Liver (tissue), 9 donors: Measurements from ENCODE around the gene IRAK3. TPM values are rescaled to one million over a fixed set of nuclear protein-coding genes. Genes with fewer than 3 reads are reported as not detected.

Source experiments
- DNase-seq: peaks from one replicate; pipeline ENCODE4 v3.0.0-alpha.2; 2017; ENCODE audit warnings: low spot score
- H3K27ac ChIP-seq, 2 donors: one replicate each; pipeline ENCODE4 v1.7.0; 2013; ENCODE audit warnings: inconsistent platforms in 2 of 2, low read length in 2 of 2, control low read depth in 1 of 2, low read depth in 1 of 2, mild to moderate bottlenecking in 1 of 2
- H3K27me3 ChIP-seq, 4 donors: one replicate each; pipeline versions ENCODE4 v1.6.1 to v1.7.0; 2013; ENCODE audit warnings: low read length in 3 of 4, inconsistent platforms in 1 of 4, mild to moderate bottlenecking in 1 of 4, moderate library complexity in 1 of 4; ENCODE audit not compliant: control insufficient read depth in 4 of 4, insufficient read depth in 4 of 4
- H3K36me3 ChIP-seq, 4 donors: one replicate each; pipeline versions ENCODE4 v1.6.1 to v1.7.0; 2013; ENCODE audit warnings: low read length in 3 of 4, mild to moderate bottlenecking in 3 of 4, low read depth in 1 of 4, moderate library complexity in 1 of 4; ENCODE audit not compliant: control insufficient read depth in 4 of 4, insufficient read depth in 3 of 4
- H3K4me1 ChIP-seq, 4 donors: one replicate each; pipeline versions ENCODE4 v1.6.1 to v1.7.0; 2013; ENCODE audit warnings: low read length in 3 of 4, mild to moderate bottlenecking in 3 of 4, moderate library complexity in 1 of 4; ENCODE audit not compliant: control insufficient read depth in 4 of 4, insufficient read depth in 4 of 4
- H3K4me3 ChIP-seq, 3 donors: one replicate each; pipeline versions ENCODE4 v1.6.1 to v1.7.0; 2013; ENCODE audit warnings: low read length in 3 of 3, control low read depth in 1 of 3, low read depth in 1 of 3, mild to moderate bottlenecking in 1 of 3
- H3K9ac ChIP-seq, 2 donors: one replicate each; pipeline ENCODE4 v1.7.0; 2013; ENCODE audit warnings: low read length in 2 of 2, mild to moderate bottlenecking in 2 of 2, moderate library complexity in 2 of 2, control low read depth in 1 of 2, low read depth in 1 of 2
- H3K9me3 ChIP-seq, 4 donors: one replicate each; pipeline versions ENCODE4 v1.6.1 to v1.7.0; 2013; ENCODE audit warnings: low read length in 3 of 4; ENCODE audit not compliant: control insufficient read depth in 4 of 4
- ATF3 ChIP-seq: IDR thresholded peaks from 2 replicates; pipeline ENCODE4 v1.6.1; 2016; ENCODE audit warnings: antibody characterized with exemption
- CTCF ChIP-seq: fragments of 150-350 bp; IDR thresholded peaks from 2 replicates; pipeline ENCODE4 v1.5.1; 2017; ENCODE audit warnings: improper control_type of control experiment, low read depth, low read length; ENCODE audit not compliant: missing input control
- EGR1 ChIP-seq, 2 donors: IDR thresholded peaks; 2 replicates each; pipeline ENCODE4 v1.6.1; 2016 to 2018; ENCODE audit warnings: antibody characterized with exemption in 2 of 2, low read depth in 2 of 2
- FOXA1 ChIP-seq: IDR thresholded peaks from 2 replicates; pipeline ENCODE4 v1.6.1; 2016; ENCODE audit warnings: antibody characterized with exemption
- FOXA2 ChIP-seq: IDR thresholded peaks from 2 replicates; pipeline ENCODE4 v1.6.1; 2016; ENCODE audit warnings: antibody characterized with exemption
- GABPA ChIP-seq, 2 donors: IDR thresholded peaks in 1 of 2; conservative IDR thresholded peaks in 1 of 2; 2 replicates each; pipeline ENCODE4 v1.6.1; 2016; ENCODE audit warnings: antibody characterized with exemption in 2 of 2, mild to moderate bottlenecking in 1 of 2, moderate library complexity in 1 of 2
- HNF4A ChIP-seq, 2 donors: conservative IDR thresholded peaks; 2 replicates each; pipeline ENCODE4 v1.6.1; 2016; ENCODE audit warnings: antibody characterized with exemption in 2 of 2, mild to moderate bottlenecking in 2 of 2
- HNF4G ChIP-seq: IDR thresholded peaks from 2 replicates; pipeline ENCODE4 v1.6.1; 2016; ENCODE audit warnings: antibody characterized with exemption
- JUND ChIP-seq, 2 donors: IDR thresholded peaks; 2 replicates each; pipeline ENCODE4 v1.6.1; 2016; ENCODE audit warnings: antibody characterized with exemption in 2 of 2
- MAX ChIP-seq: IDR thresholded peaks from 2 replicates; pipeline ENCODE4 v1.6.1; 2016; ENCODE audit warnings: antibody characterized with exemption
- NR2F2 ChIP-seq: IDR thresholded peaks from 2 replicates; pipeline ENCODE4 v1.6.1; 2016; ENCODE audit warnings: antibody characterized with exemption
- RAD21 ChIP-seq, 2 donors: IDR thresholded peaks; 2 replicates each; pipeline ENCODE4 v1.6.1; 2016; ENCODE audit warnings: antibody characterized with exemption in 2 of 2, mild to moderate bottlenecking in 2 of 2
- REST ChIP-seq: IDR thresholded peaks from 2 replicates; pipeline ENCODE4 v1.6.1; 2016; ENCODE audit warnings: antibody characterized with exemption, mild to moderate bottlenecking
- RXRA ChIP-seq, 2 donors: IDR thresholded peaks; 2 replicates each; pipeline ENCODE4 v1.6.1; 2017 to 2018; ENCODE audit warnings: antibody characterized with exemption in 2 of 2, mild to moderate bottlenecking in 1 of 2
- SP1 ChIP-seq: IDR thresholded peaks from 2 replicates; pipeline ENCODE4 v1.6.1; 2018; ENCODE audit warnings: antibody characterized with exemption, mild to moderate bottlenecking
- TAF1 ChIP-seq: conservative IDR thresholded peaks from 2 replicates; pipeline ENCODE4 v1.6.1; 2016; ENCODE audit warnings: antibody characterized with exemption, mild to moderate bottlenecking
- YY1 ChIP-seq: IDR thresholded peaks from 2 replicates; pipeline ENCODE4 v1.6.1; 2016; ENCODE audit warnings: antibody characterized with exemption, mild to moderate bottlenecking
- ZBTB33 ChIP-seq: IDR thresholded peaks from 2 replicates; pipeline ENCODE4 v1.6.1; 2016; ENCODE audit warnings: antibody characterized with exemption
- WGBS: extraction: QIAGEN DNeasy Blood & Tissue Kit; methylation state at CpG from one replicate; pipeline ENCODE4 v1.1.7; 2013; 5-methylcytosine and 5-hydroxymethylcytosine counted together
- polyA plus RNA-seq, 2 donors: library from polyadenylated mRNA; stranded (reverse) in 1 of 2; unstranded in 1 of 2; fragments of 200-250 nt in 1 of 2; fragments of >200 nt in 1 of 2; fragmentation: Nextera tagmentation in 1 of 2; extraction: Ambion mirVana in 1 of 2; gene quantifications; one replicate each; pipeline versions ENCODE4 v1.2.1 to v1.2.3, GENCODE V29; 2013 to 2015
- total RNA-seq, 2 donors: library from RNA; depleted of rRNA; stranded (reverse); fragments of >200 nt; gene quantifications; one replicate each; pipeline ENCODE4 v1.2.3, GENCODE V29; 2014
- donor health status: healthy.
- donor health status: healthy.
- donor health status: healthy.
- donor health status: healthy.
- donor health status: healthy.

The IRAK3 gene
- total and polyA plus RNA-seq, 4 donors, result 1.1 to 8.6 (median 3.5) TPM

- TF ChIP-seq REST, result no peak
- no peak for TF ChIP-seq NR2F2
- TF ChIP-seq EGR1 (IDR thresholded peaks at IDR 0.05; ENCODE audit: low read depth in 2 of 2), result no peak
- TF ChIP-seq RAD21 (IDR thresholded peaks at IDR 0.05), result no peak
Measured at GRCh38 chr12:66168410-66168809, 20.6 kb upstream of the IRAK3 start (continued).

GRCh38 chr12:66169221-66170170 is 19.5 kb upstream of the IRAK3 start, which contains the start of gene TMBIM4:
Gene TMBIM4 (minus strand): TSS chr12:66169996. CDS start chr12:66169951, 45 bp downstream.
- Histone ChIP-seq H3K27me3 (no peaks in the 10 kb centered on the region), H3K4me1 (peaks cover 2 to 12% (median 7%) of the 10 kb centered on the region in 4 donors), H3K9me3 (peaks cover 0 to 3% (median 0%) of the 10 kb centered on the region in 4 donors), H3K36me3 (no peaks in the 10 kb centered on the region), H3K4me3 (peak within 1 kb of the TSS; percentile 83 to 99 (median 91)), H3K27ac (peak within 1 kb of the TSS; percentile 97 to 99), H3K9ac (peak within 1 kb of the TSS; percentile 21 to 70)
- peak; percentile 83 for DNase-seq
- under 1% methylated on average over 67 of the region's 67 CpGs for WGBS
- TF ChIP-seq JUND (IDR thresholded peaks at IDR 0.05) (peak; percentile 7 to 11), HNF4A (conservative IDR thresholded peaks at IDR 0.05) (peak; percentile 14 to 17), TAF1 (peak; percentile 80), SP1 (peak; percentile 32), FOXA2 (no peak), CTCF (peak; percentile 44), RXRA (IDR thresholded peaks at IDR 0.05) (peak; percentile 31 to 46), NR2F2 (peak; percentile 65), ZBTB33 (peak; percentile 77), HNF4G (no peak), EGR1 (IDR thresholded peaks at IDR 0.05; ENCODE audit: low read depth in 2 of 2) (peak; percentile 73 to 89), GABPA (IDR thresholded peaks at IDR 0.05 in 1 of 2, conservative IDR thresholded peaks at IDR 0.05 in 1 of 2) (peak; percentile 42 to 79), RAD21 (IDR thresholded peaks at IDR 0.05) (peak; percentile 4 to 27), ATF3 (no peak), MAX (peak; percentile 97), FOXA1 (no peak), YY1 (peak; percentile 97), REST (peak; percentile 39)
